Panc1 (cell line): Measurements from ENCODE around the gene PIBF1.

Experiments used
- TF ChIP-seq, protein P1 (sequence below): fragments of 450-650 bp; IDR thresholded peaks from 2 replicates; pipeline ENCODE4 v1.5.1; 2017; ENCODE audit warnings: mild to moderate bottlenecking
- TF ChIP-seq, protein P2 (sequence below), 2 experiments: IDR thresholded peaks; 2 replicates each; pipeline ENCODE4 v1.6.1; 2011 to 2012; ENCODE audit warnings: low read depth in 2 of 2, control low read depth in 1 of 2, low read length in 1 of 2, mild to moderate bottlenecking in 1 of 2, moderate library complexity in 1 of 2; ENCODE audit not compliant: insufficient read depth in 1 of 2

- TF ChIP-seq, protein P1, sequence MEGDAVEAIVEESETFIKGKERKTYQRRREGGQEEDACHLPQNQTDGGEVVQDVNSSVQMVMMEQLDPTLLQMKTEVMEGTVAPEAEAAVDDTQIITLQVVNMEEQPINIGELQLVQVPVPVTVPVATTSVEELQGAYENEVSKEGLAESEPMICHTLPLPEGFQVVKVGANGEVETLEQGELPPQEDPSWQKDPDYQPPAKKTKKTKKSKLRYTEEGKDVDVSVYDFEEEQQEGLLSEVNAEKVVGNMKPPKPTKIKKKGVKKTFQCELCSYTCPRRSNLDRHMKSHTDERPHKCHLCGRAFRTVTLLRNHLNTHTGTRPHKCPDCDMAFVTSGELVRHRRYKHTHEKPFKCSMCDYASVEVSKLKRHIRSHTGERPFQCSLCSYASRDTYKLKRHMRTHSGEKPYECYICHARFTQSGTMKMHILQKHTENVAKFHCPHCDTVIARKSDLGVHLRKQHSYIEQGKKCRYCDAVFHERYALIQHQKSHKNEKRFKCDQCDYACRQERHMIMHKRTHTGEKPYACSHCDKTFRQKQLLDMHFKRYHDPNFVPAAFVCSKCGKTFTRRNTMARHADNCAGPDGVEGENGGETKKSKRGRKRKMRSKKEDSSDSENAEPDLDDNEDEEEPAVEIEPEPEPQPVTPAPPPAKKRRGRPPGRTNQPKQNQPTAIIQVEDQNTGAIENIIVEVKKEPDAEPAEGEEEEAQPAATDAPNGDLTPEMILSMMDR = no peak
- TF ChIP-seq, protein P2, sequence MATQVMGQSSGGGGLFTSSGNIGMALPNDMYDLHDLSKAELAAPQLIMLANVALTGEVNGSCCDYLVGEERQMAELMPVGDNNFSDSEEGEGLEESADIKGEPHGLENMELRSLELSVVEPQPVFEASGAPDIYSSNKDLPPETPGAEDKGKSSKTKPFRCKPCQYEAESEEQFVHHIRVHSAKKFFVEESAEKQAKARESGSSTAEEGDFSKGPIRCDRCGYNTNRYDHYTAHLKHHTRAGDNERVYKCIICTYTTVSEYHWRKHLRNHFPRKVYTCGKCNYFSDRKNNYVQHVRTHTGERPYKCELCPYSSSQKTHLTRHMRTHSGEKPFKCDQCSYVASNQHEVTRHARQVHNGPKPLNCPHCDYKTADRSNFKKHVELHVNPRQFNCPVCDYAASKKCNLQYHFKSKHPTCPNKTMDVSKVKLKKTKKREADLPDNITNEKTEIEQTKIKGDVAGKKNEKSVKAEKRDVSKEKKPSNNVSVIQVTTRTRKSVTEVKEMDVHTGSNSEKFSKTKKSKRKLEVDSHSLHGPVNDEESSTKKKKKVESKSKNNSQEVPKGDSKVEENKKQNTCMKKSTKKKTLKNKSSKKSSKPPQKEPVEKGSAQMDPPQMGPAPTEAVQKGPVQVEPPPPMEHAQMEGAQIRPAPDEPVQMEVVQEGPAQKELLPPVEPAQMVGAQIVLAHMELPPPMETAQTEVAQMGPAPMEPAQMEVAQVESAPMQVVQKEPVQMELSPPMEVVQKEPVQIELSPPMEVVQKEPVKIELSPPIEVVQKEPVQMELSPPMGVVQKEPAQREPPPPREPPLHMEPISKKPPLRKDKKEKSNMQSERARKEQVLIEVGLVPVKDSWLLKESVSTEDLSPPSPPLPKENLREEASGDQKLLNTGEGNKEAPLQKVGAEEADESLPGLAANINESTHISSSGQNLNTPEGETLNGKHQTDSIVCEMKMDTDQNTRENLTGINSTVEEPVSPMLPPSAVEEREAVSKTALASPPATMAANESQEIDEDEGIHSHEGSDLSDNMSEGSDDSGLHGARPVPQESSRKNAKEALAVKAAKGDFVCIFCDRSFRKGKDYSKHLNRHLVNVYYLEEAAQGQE (IDR thresholded peaks at IDR 0.05; ENCODE audit: insufficient read depth in 1 of 2, low read depth in 2 of 2, low read length in 1 of 2) = no peak
Measured at GRCh38 chr13:73065665-73066340, 283.9 kb downstream of the PIBF1 start.
